RWPE2 (cell line): Measurements from ENCODE around the gene HAUS7.

Experiments
- ATAC-seq: fragments of 200-7000 bp; cut with Tn5 transposase; 3 replicates; pipeline ENCODE4 v1.9.1; 2021; ENCODE audit warnings: low read depth
- DNase-seq: peaks from one replicate; pipeline ENCODE4 v3.0.0-alpha.2; 2020; ENCODE audit warnings: low spot score
- H3K27ac ChIP-seq: fragments of 450-650 bp; 2 replicates; pipeline ENCODE4 v1.5.1; 2017; ENCODE audit warnings: mild to moderate bottlenecking; ENCODE audit not compliant: poor library complexity, severe bottlenecking
- H3K27me3 ChIP-seq: fragments of 250-450 bp; sonication (Bioruptor Pico); 2 replicates; pipeline ENCODE4 v1.5.1; 2021; ENCODE audit warnings: mild to moderate bottlenecking, moderate library complexity; ENCODE audit not compliant: insufficient read depth, poor library complexity, severe bottlenecking
- H3K36me3 ChIP-seq: fragments of 250-450 bp; sonication (Bioruptor Pico); 2 replicates; pipeline ENCODE4 v1.5.1; 2020; ENCODE audit warnings: low read depth, mild to moderate bottlenecking, moderate library complexity
- H3K4me1 ChIP-seq: fragments of 250-450 bp; sonication (Bioruptor Pico); 2 replicates; pipeline ENCODE4 v1.5.1; 2021; ENCODE audit warnings: mild to moderate bottlenecking, moderate library complexity; ENCODE audit not compliant: insufficient read depth, poor library complexity, severe bottlenecking
- H3K4me3 ChIP-seq: fragments of 250-450 bp; sonication (Bioruptor Pico); 2 replicates; pipeline ENCODE4 v1.5.1; 2021; ENCODE audit warnings: mild to moderate bottlenecking, moderate library complexity; ENCODE audit not compliant: severe bottlenecking
- H3K9me3 ChIP-seq: fragments of 250-450 bp; sonication (Bioruptor Pico); 2 replicates; pipeline ENCODE4 v1.5.1; 2021; ENCODE audit warnings: mild to moderate bottlenecking, moderate library complexity; ENCODE audit not compliant: severe bottlenecking
- CTCF ChIP-seq: fragments of 450-650 bp; IDR thresholded peaks from one replicate; pipeline ENCODE4 v1.5.1; 2017; ENCODE audit warnings: mild to moderate bottlenecking, moderate library complexity; ENCODE audit not compliant: poor library complexity, severe bottlenecking

The HAUS7 gene

GRCh38 chrX:153430796-153431195 is 39.6 kb downstream of the HAUS7 start:
- H3K27me3 ChIP-seq: no peaks in the 10 kb centered on the region
- H3K4me1 ChIP-seq: no peaks in the 10 kb centered on the region
- no peak overlapping the region for H3K4me3 ChIP-seq
- TF ChIP-seq CTCF: no peak
- H3K36me3 ChIP-seq: no peaks in the 10 kb centered on the region
- H3K9me3 ChIP-seq: no peaks in the 10 kb centered on the region
- DNase-seq (no peak), ATAC-seq (no peak)
- no peak overlapping the region for H3K27ac ChIP-seq

- no peak overlapping the region for H3K4me3 ChIP-seq
- ATAC-seq (no peak), DNase-seq (no peak)
- no peak overlapping the region for H3K27ac ChIP-seq
- H3K27me3 ChIP-seq: no peaks in the 10 kb centered on the region
- H3K4me1 ChIP-seq: no peaks in the 10 kb centered on the region
- no peaks in the 10 kb centered on the region for H3K9me3 ChIP-seq
- H3K36me3 ChIP-seq: no peaks in the 10 kb centered on the region
- TF ChIP-seq CTCF: no peak
Measured at GRCh38 chrX:153426204-153426603, 44.2 kb downstream of the HAUS7 start.

GRCh38 chrX:153423652-153424051 is 46.7 kb downstream of the HAUS7 start:
- no peak overlapping the region for H3K27ac ChIP-seq
- TF ChIP-seq CTCF: no peak
- DNase-seq: no peak

GRCh38 chrX:153421856-153422255 is 48.5 kb downstream of the HAUS7 start:
- H3K36me3 ChIP-seq: no peaks in the 10 kb centered on the region
- ATAC-seq: no peak
- H3K4me3 ChIP-seq: no peak overlapping the region
- TF ChIP-seq CTCF: no peak
- no peaks in the 10 kb centered on the region for H3K4me1 ChIP-seq
- no peaks in the 10 kb centered on the region for H3K27me3 ChIP-seq
- H3K9me3 ChIP-seq: no peaks in the 10 kb centered on the region
- H3K27ac ChIP-seq: no peak overlapping the region
- DNase-seq: no peak

More at GRCh38 chrX:153423652-153424051, 46.7 kb downstream of the HAUS7 start:
- no peaks in the 10 kb centered on the region for H3K9me3 ChIP-seq
- H3K4me1 ChIP-seq: no peaks in the 10 kb centered on the region
- H3K4me3 ChIP-seq: no peak overlapping the region
- no peaks in the 10 kb centered on the region for H3K36me3 ChIP-seq
- no peaks in the 10 kb centered on the region for H3K27me3 ChIP-seq
- no peak for ATAC-seq

- no peak for TF ChIP-seq CTCF
- no peak for ATAC-seq
- no peaks in the 10 kb centered on the region for H3K27me3 ChIP-seq
- H3K9me3 ChIP-seq: no peaks in the 10 kb centered on the region
- DNase-seq: no peak
- no peaks in the 10 kb centered on the region for H3K4me1 ChIP-seq
- no peak overlapping the region for H3K27ac ChIP-seq
- H3K36me3 ChIP-seq: no peaks in the 10 kb centered on the region
- H3K4me3 ChIP-seq: no peak overlapping the region
Measured at GRCh38 chrX:153420851-153421599, 49.4 kb downstream of the HAUS7 start.
